CD8-positive, alpha-beta memory T cell (primary cell): ENCODE measurements around the gene NDUFB3. TPM values are rescaled to one million over a fixed set of nuclear protein-coding genes. Genes with fewer than 3 reads are reported as not detected.
"Not testable (repeated sequence)": the region's sequence is repeated elsewhere in the genome, so short reads cannot be mapped to it uniquely, and the experiment has no call there.

ENCODE experiments used
- CTCF ChIA-PET: fragments of 350-600 bp; sonication (Branson Sonifier 250); formaldehyde crosslinking; loops from one replicate; lab custom pipeline; 2021; ENCODE audit warnings: antibody characterized with exemption; lab: Charles Lee
- POLR2A ChIA-PET: fragments of 350-600 bp; sonication (Branson Sonifier 250); formaldehyde crosslinking; loops from one replicate; lab custom pipeline; 2021; ENCODE audit warnings: antibody characterized with exemption; lab: Charles Lee
- DNase-seq, 5 donors: peaks; one replicate each; pipeline versions ENCODE4 v3.0.0 to v3.0.0-alpha.2; 2020 to 2022; ENCODE audit warnings: mixed read lengths in 1 of 5
- H3K27ac ChIP-seq: one replicate; pipeline ENCODE4 v1.7.0; 2013; ENCODE audit warnings: low read depth, mild to moderate bottlenecking, low read length, moderate library complexity
- H3K27me3 ChIP-seq: 2 replicates; pipeline ENCODE4 v1.7.0; 2013; ENCODE audit warnings: low read length, mild to moderate bottlenecking; ENCODE audit not compliant: insufficient read depth, poor library complexity, severe bottlenecking
- H3K36me3 ChIP-seq: 2 replicates; pipeline ENCODE4 v1.7.0; 2013; ENCODE audit warnings: mild to moderate bottlenecking, low read length, moderate library complexity; ENCODE audit not compliant: insufficient read depth
- H3K4me1 ChIP-seq: 2 replicates; pipeline ENCODE4 v1.7.0; 2013; ENCODE audit warnings: mild to moderate bottlenecking, low read length, moderate library complexity; ENCODE audit not compliant: insufficient read depth
- H3K4me3 ChIP-seq: 2 replicates; pipeline ENCODE4 v1.7.0; 2013; ENCODE audit warnings: mild to moderate bottlenecking, low read length
- H3K9me3 ChIP-seq: 2 replicates; pipeline ENCODE4 v1.7.0; 2013; ENCODE audit warnings: mild to moderate bottlenecking, low read length
- H3K27ac Mint-ChIP-seq, 8 donors: one replicate each; pipeline ENCODE4 v1.8.0; 2020 to 2021; ENCODE audit warnings: mixed read lengths in 8 of 8, mild to moderate bottlenecking in 6 of 8, inconsistent platforms in 3 of 8, moderate library complexity in 3 of 8
- H3K27me3 Mint-ChIP-seq, 2 donors: one replicate each; pipeline ENCODE4 v1.8.0; 2020 to 2021; ENCODE audit warnings: mixed read lengths in 2 of 2, mild to moderate bottlenecking in 1 of 2, moderate library complexity in 1 of 2
- H3K36me3 Mint-ChIP-seq, 3 donors: one replicate each; pipeline ENCODE4 v1.8.0; 2020 to 2021; ENCODE audit warnings: mixed read lengths in 3 of 3, inconsistent platforms in 1 of 3, mild to moderate bottlenecking in 1 of 3
- H3K4me1 Mint-ChIP-seq, 3 donors: one replicate each; pipeline ENCODE4 v1.8.0; 2020 to 2021; ENCODE audit warnings: mixed read lengths in 3 of 3, inconsistent platforms in 1 of 3, mild to moderate bottlenecking in 1 of 3
- H3K4me3 Mint-ChIP-seq, 7 donors: one replicate each; pipeline ENCODE4 v1.8.0; 2020 to 2021; ENCODE audit warnings: mixed read lengths in 7 of 7, mild to moderate bottlenecking in 6 of 7, moderate library complexity in 4 of 7, inconsistent platforms in 2 of 7
- H3K9me3 Mint-ChIP-seq, 5 donors: one replicate each; pipeline ENCODE4 v1.8.0; 2020 to 2022; ENCODE audit warnings: mixed read lengths in 5 of 5, mild to moderate bottlenecking in 3 of 5, moderate library complexity in 2 of 5, inconsistent platforms in 1 of 5
- polyA plus RNA-seq: library from polyadenylated mRNA; unstranded; fragments of 300-500 nt; fragmentation: Illumina TruSeq; gene quantifications from one replicate; pipeline ENCODE4 v1.2.3, GENCODE V29; 2021
- total RNA-seq, 2 experiments: library from RNA; stranded (reverse); gene quantifications; one replicate each; pipeline ENCODE4 v1.2.3, GENCODE V29; 2021

The NDUFB3 gene
- total and polyA plus RNA-seq, 3 experiments from 2014 or later = 129 to 269 (median 145) TPM

GRCh38 chr2:201111096-201111495, 39.3 kb downstream of the NDUFB3 start:
- no peaks in the 10 kb centered on the region for H3K9me3 Mint-ChIP-seq
- no peak overlapping the region for H3K4me3 ChIP-seq
- no peak overlapping the region for H3K4me3 Mint-ChIP-seq
- H3K4me1 ChIP-seq = peaks cover 15% of the 10 kb centered on the region
- ChIA-PET CTCF (interaction anchor here (1.5 kb wide), 1 partner anchor 19 kb away, joined by 3 read pairs; no protein-coding TSS in a partner anchor), POLR2A (no interaction called here)
- no peaks in the 10 kb centered on the region for H3K9me3 ChIP-seq
- no peaks in the 10 kb centered on the region for H3K27me3 ChIP-seq
- peaks cover 16 to 39% (median 26%) of the 10 kb centered on the region in 3 donors for H3K4me1 Mint-ChIP-seq
- H3K27ac Mint-ChIP-seq = peak overlapping the region in 1 of 8 donors; percentile 68
- H3K36me3 Mint-ChIP-seq = peaks cover 0 to 7% (median 5%) of the 10 kb centered on the region in 3 donors
- H3K27me3 Mint-ChIP-seq = peaks cover 0 to under 1% of the 10 kb centered on the region in 2 donors
- H3K27ac ChIP-seq = no peak overlapping the region
- H3K36me3 ChIP-seq = no peaks in the 10 kb centered on the region
- DNase-seq = no peak

- peaks cover 23 to 42% (median 39%) of the 10 kb centered on the region in 3 donors for H3K4me1 Mint-ChIP-seq
- peaks cover 15% of the 10 kb centered on the region for H3K4me1 ChIP-seq
- H3K36me3 ChIP-seq = no peaks in the 10 kb centered on the region
- H3K36me3 Mint-ChIP-seq = peaks cover 0 to 29% (median 3%) of the 10 kb centered on the region in 3 donors
- no peaks in the 10 kb centered on the region for H3K27me3 ChIP-seq
- no peak overlapping the region for H3K27ac ChIP-seq
- H3K4me3 ChIP-seq = no peak overlapping the region
- peak overlapping the region; percentile 96 to 100 (median 99) for H3K27ac Mint-ChIP-seq
- DNase-seq = no peak
- peaks cover 0 to 1% of the 10 kb centered on the region in 2 donors for H3K27me3 Mint-ChIP-seq
- H3K4me3 Mint-ChIP-seq = peak overlapping the region; percentile 41 to 98 (median 95)
- POLR2A ChIA-PET = interaction anchor here (1.0 to 4.3 kb wide), 3 partner anchors 14 to 250 kb away, joined by 3 to 41 read pairs (median 5); partner anchors contain the start of gene CLK1
- no peaks in the 10 kb centered on the region for H3K9me3 ChIP-seq
- CTCF ChIA-PET = interaction anchor here (5.3 to 5.9 kb wide), 2 partner anchors 17 to 45 kb away, joined by 65 to 71 read pairs; no protein-coding TSS in a partner anchor
- H3K9me3 Mint-ChIP-seq = no peaks in the 10 kb centered on the region
Measured at GRCh38 chr2:201114350-201114749, 42.5 kb downstream of the NDUFB3 start.

- Mint-ChIP-seq H3K4me1 (peaks cover 23 to 42% (median 39%) of the 10 kb centered on the region in 3 donors), H3K27ac (peak overlapping the region; percentile 96 to 100 (median 99)), H3K36me3 (peaks cover 0 to 32% (median 3%) of the 10 kb centered on the region in 3 donors), H3K4me3 (peak overlapping the region; percentile 92 to 100 (median 95)), H3K27me3 (peaks cover 0 to 1% of the 10 kb centered on the region in 2 donors), H3K9me3 (no peaks in the 10 kb centered on the region)
- Histone ChIP-seq H3K27me3 (no peaks in the 10 kb centered on the region), H3K27ac (no peak overlapping the region), H3K36me3 (no peaks in the 10 kb centered on the region), H3K9me3 (no peaks in the 10 kb centered on the region), H3K4me1 (peaks cover 15% of the 10 kb centered on the region), H3K4me3 (no peak overlapping the region)
- ChIA-PET POLR2A (interaction anchor here (0.6 to 4.6 kb wide), 5 partner anchors 14 to 251 kb away, joined by 3 to 77 read pairs (median 5); partner anchors contain the start of gene CLK1), CTCF (interaction anchor here (1.4 to 5.9 kb wide), 5 partner anchors 16 to 225 kb away, joined by 5 to 71 read pairs (median 41); no protein-coding TSS in a partner anchor)
- DNase-seq = no peak
Measured at GRCh38 chr2:201114846-201115245, 43.0 kb downstream of the NDUFB3 start.

- Histone ChIP-seq H3K27ac (peak within 1 kb of the TSS; percentile 96), H3K9me3 (no peaks in the 10 kb centered on the region), H3K4me1 (peaks cover 23% of the 10 kb centered on the region), H3K4me3 (peak within 1 kb of the TSS; percentile 89), H3K27me3 (no peaks in the 10 kb centered on the region), H3K36me3 (no peaks in the 10 kb centered on the region)
- ChIA-PET POLR2A (interaction anchor here (0.6 to 4.6 kb wide), 26 partner anchors 12 to 403 kb away, joined by 3 to 77 read pairs (median 4); partner anchors contain the start of genes BZW1, CASP10, CASP8 and CLK1), CTCF (interaction anchor here (1.0 to 5.9 kb wide), 15 partner anchors 9 to 226 kb away, joined by 3 to 71 read pairs (median 5); partner anchors contain the start of genes HYCC2, NDUFB3 and ORC2)
- DNase-seq = peak; percentile 73 to 89 (median 83)
- Mint-ChIP-seq H3K27ac (peak within 1 kb of the TSS; percentile 96 to 100 (median 99)), H3K36me3 (peaks cover 4 to 42% (median 6%) of the 10 kb centered on the region in 3 donors), H3K9me3 (no peaks in the 10 kb centered on the region), H3K27me3 (peaks cover 0 to 1% of the 10 kb centered on the region in 2 donors), H3K4me3 (peak within 1 kb of the TSS; percentile 92 to 100 (median 95)), H3K4me1 (peaks cover 30 to 54% (median 46%) of the 10 kb centered on the region in 3 donors)
Measured at GRCh38 chr2:201116115-201116958, 44.5 kb downstream of the NDUFB3 start, which contains the start of gene CFLAR. TSS of gene CFLAR (plus strand) at chr2:201116164. CDS start at chr2:201129866, 13,702 bp downstream.

- H3K9me3 ChIP-seq = no peaks in the 10 kb centered on the region
- H3K27ac Mint-ChIP-seq = peak overlapping the region; percentile 96 to 100 (median 99)
- H3K4me3 Mint-ChIP-seq = peak overlapping the region; percentile 92 to 100 (median 95)
- no peaks in the 10 kb centered on the region for H3K27me3 ChIP-seq
- H3K4me1 Mint-ChIP-seq = peaks cover 35 to 62% (median 52%) of the 10 kb centered on the region in 3 donors
- peaks cover 0 to 1% of the 10 kb centered on the region in 2 donors for H3K27me3 Mint-ChIP-seq
- H3K9me3 Mint-ChIP-seq = no peaks in the 10 kb centered on the region
- ChIA-PET CTCF (interaction anchor here (0.6 to 5.9 kb wide), 25 partner anchors 10 to 211 kb away, joined by 3 to 71 read pairs (median 5); partner anchors contain the start of genes CASP10, HYCC2, NDUFB3 and ORC2), POLR2A (interaction anchor here (0.6 to 4.6 kb wide), 20 partner anchors 11 to 404 kb away, joined by 3 to 77 read pairs (median 8); partner anchors contain the start of genes CASP10, CASP8, CLK1 and HYCC2)
- H3K36me3 ChIP-seq = no peaks in the 10 kb centered on the region
- peak overlapping the region; percentile 89 for H3K4me3 ChIP-seq
- H3K36me3 Mint-ChIP-seq = peaks cover 6 to 49% (median 6%) of the 10 kb centered on the region in 3 donors
- H3K4me1 ChIP-seq = peaks cover 31% of the 10 kb centered on the region
- peak overlapping the region; percentile 96 for H3K27ac ChIP-seq
- DNase-seq = peak in 4 of 5 donors; percentile 39 to 72 (median 65)
Measured at GRCh38 chr2:201116959-201117734, 45.3 kb downstream of the NDUFB3 start.

- not testable (repeated sequence) for H3K36me3 ChIP-seq, H3K27me3 Mint-ChIP-seq, H3K9me3 ChIP-seq, H3K27me3 ChIP-seq, H3K9me3 Mint-ChIP-seq
- Histone ChIP-seq H3K4me3 (peak overlapping the region; percentile 89), H3K4me1 (peaks cover 37% of the 10 kb centered on the region), H3K27ac (peak overlapping the region; percentile 96)
- ChIA-PET POLR2A (interaction anchor here (0.6 to 4.6 kb wide), 19 partner anchors 11 to 254 kb away, joined by 3 to 77 read pairs (median 8); partner anchors contain the start of genes CASP10, CASP8, CLK1 and HYCC2), CTCF (interaction anchor here (0.7 to 5.9 kb wide), 25 partner anchors 11 to 231 kb away, joined by 3 to 71 read pairs (median 5); partner anchors contain the start of genes HYCC2, NDUFB3 and ORC2)
- peak overlapping the region; percentile 96 to 100 (median 99) for H3K27ac Mint-ChIP-seq
- peaks cover 11 to 54% (median 11%) of the 10 kb centered on the region in 3 donors for H3K36me3 Mint-ChIP-seq
- H3K4me1 Mint-ChIP-seq = peaks cover 41 to 64% (median 52%) of the 10 kb centered on the region in 3 donors
- peak in 1 of 5 donors; percentile 75 for DNase-seq
- peak overlapping the region; percentile 92 to 100 (median 95) for H3K4me3 Mint-ChIP-seq
Measured at GRCh38 chr2:201117735-201118094, 45.9 kb downstream of the NDUFB3 start.
